HG03378 (cell line): ENCODE results near the gene CTNNB1.

Experiments
- ATAC-seq: cut with Tn5 transposase; IDR thresholded peaks from one replicate; pipeline ENCODE4 v1.9.1; 2021; ENCODE audit warnings: mild to moderate bottlenecking, moderate library complexity; ENCODE audit not compliant: unreplicated experiment

Gene CTNNB1

DNA sequence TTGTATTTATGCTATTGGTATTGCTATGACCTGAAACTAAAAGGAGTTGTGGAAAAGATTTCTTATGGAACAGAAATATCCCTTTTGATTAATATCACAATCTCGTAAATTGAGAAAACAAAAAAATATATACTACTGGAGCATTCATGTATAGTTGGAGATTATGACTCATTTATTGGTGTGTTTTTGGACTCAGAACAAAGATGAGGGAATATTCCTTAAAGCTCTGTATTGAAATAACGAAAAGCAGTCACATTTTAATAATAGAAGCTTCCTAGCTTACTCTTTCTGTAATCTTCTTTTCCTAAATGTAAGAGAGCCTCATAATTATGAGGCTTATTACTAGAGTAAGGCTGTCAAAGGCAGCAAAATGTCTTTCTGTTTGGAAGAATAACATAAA is 14.3 kb downstream of the CTNNB1 start:
- ATAC-seq = no peak

DNA sequence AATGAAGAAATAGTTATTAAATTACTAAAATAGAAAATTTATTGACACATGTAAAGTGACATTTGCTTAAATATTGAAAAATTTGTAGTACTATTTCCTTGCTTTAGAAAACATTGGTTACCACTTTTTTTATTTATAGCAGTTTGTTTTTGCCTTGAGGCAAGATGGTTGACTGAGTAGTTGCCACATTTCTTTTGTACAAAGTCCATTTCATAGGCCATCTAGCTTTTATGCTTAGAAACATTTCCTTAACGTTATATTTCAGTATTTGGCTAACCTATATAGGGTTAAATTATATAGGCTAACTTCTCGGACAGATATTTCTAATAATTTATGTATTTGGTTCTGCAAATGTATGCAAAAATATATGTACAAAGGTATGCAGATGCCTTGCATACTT is 17.1 kb downstream of the CTNNB1 start:
- no peak for ATAC-seq

DNA sequence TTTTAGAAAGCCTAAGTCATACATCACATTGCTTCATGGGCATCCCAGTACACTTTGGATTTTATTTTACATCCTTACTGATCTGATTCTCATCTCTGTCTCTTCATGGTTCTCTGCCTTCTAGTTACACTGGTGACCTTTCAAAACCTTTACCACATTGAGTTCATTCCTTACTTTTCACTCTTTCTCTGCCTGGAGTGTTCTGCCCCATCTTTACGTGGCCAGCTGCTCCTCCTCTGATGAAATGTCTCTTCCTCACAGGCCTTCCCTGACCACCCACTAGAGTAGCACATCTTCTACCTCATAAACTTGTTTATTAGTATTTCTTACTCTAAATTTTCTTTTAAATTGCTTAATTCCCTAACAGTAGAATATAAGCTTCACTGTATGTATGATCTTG is 17.7 kb downstream of the CTNNB1 start:
- no peak for ATAC-seq

DNA sequence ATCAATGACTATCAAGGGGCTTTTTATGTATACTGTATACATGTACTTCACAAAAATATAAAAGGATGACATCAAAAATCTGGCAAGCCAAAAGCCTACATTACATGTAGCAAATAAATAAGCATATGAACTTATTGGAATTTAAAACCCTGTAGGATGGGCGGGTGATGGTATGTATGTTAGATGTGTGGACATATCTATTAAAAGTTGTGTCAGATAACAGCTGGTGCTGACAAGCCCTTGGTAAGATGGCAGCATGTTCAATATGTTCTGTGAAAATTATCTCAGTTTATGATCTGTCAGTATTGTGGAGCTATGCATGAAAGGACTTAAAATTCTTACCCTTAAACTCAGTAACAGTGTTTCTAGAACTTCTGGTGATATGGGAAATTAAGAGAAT is 20.1 kb downstream of the CTNNB1 start:
- no peak for ATAC-seq

DNA sequence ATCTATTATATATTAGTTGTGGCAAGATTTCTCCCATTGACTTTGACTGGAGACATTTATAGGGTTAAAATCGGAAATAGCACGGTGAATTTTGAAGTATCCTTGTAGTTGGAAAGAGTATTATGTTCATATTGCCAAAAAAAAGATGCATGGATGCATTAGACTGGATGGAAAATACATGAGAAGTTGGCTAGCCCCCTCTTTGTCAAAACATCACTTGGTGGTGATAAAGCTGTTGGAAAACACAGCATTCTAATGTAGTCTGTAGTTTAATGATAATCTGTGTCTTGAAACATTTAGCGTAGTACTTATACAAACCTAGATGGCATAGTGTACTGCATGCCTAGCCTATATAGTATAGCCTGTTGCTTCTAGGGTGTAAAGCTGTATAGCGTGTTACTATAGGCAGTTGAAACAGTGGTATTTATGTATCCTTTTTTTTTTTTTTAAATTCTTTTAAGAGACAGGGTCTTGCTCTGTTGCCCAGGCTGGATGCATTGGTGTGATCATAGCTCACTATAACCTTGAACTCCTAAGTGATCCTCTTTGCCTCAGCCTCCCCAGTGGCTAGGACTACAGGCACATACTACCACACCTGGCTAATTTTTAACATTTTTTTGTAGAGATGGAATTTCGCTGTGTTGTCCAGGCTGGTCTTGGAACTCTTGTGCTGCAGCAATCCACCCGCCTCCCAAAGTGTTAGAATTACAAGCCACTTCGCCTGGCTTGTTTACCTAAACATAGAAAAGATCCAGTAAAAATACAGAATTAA is 21.8 kb downstream of the CTNNB1 start:
- no peak for ATAC-seq

DNA sequence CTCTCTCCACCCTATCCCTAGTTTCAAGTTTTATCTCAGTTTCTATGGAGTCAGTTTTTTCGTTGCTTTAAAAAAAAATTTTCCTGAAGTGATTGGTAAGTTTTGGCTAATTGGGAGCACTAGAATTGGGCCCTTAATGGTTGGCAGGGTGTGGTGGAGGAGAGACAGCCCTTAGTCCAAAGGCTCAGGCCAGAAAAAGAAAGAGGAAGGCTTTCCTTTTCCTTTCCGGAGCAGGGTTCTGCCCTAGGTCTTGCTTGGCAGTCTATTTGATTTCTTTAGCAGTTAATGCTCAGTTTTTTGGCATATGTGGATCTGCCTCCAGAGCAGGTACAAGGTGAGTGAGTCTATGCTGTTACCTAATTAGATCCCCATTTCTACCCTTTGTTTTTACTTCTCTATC is 22.7 kb downstream of the CTNNB1 start:
- no peak for ATAC-seq

DNA sequence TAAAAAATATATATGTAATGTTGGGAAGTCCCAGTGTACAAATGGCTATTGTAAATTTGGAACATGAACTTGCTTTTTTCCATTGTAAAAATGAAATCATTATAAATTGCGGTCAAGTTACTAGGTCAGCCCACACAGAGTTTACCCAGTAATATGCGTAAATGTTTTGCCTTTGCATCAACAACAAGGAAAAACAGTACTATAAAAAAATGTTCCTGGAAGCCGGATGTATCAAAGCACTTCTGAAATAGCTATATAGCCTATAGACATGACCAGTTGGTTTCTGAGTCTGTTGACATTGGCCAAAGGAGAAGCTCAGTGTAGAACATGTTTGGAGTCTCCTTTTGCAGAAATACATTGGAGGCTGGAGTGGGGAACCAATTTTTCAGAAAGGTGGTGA is 23.2 kb downstream of the CTNNB1 start:
- no peak for ATAC-seq

DNA sequence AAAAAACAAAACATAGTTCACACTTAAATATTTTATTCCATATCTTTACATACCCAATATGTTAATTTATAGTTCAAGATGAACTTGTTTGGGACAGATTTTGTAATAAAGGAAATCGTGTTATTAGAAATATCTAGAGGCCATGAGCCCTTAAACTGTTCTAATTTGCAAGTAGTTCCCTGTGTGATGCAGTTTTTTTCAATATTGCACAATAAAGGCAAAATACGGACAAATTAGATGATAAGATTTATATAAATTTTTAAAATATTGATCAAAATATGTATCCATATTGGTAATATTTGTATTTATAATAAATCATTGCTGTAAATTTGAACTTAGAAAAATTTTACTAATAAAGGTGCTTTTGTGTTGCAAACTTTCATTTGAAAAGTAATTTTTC is 23.8 kb downstream of the CTNNB1 start:
- no peak for ATAC-seq

DNA sequence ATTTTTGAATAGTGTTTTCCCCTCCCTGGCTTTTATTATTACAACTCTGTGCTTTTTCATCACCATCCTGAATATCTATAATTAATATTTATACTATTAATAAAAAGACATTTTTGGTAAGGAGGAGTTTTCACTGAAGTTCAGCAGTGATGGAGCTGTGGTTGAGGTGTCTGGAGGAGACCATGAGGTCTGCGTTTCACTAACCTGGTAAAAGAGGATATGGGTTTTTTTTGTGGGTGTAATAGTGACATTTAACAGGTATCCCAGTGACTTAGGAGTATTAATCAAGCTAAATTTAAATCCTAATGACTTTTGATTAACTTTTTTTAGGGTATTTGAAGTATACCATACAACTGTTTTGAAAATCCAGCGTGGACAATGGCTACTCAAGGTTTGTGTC is 24.4 kb downstream of the CTNNB1 start:
- ATAC-seq = no peak

- ATAC-seq = no peak
These were observed 25.0 kb downstream of the CTNNB1 start for GRCh38 chr3:41224120-41224806.

DNA sequence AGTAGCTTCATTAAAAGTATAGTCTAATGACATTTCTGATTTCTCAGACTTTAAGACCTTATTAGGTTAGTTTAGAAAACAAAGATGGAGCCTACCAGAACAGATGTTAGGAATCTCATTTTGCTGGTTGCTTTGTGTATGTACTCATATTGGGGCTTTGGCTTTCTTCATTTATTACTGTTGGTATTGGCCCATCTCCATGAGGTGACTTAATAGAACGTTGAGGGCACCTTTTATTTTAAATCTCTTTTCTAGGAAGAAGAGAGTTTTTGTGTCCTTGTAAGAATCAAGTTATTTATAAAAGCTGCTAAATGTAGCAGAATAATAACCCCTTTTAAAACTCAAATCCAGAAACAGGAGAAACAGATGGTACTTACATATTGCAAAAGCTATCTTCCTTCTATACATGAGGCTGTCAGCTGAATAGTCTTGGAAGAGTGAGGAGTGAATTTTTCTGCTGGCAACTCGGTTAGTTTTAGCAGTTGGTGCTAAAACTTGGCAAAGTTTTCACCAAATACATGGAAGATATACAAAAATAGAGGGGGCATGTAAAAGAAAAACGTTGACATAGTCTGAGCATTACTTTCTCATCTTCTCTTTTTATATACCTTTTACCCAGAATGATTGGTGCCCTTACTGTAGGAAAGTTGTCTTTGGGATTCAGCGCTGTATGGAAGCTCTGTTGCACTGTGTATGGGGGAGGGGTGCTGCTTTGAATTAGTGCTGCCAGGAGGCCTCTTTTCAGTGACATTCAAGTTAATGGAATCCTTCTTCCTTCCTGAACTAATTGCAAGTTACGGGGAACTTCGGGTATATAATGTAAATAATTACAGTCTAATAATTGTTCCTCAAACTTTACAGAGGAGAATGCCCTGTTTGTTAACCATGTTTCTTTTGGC is 35.8 kb downstream of the CTNNB1 start:
- no peak for ATAC-seq

DNA sequence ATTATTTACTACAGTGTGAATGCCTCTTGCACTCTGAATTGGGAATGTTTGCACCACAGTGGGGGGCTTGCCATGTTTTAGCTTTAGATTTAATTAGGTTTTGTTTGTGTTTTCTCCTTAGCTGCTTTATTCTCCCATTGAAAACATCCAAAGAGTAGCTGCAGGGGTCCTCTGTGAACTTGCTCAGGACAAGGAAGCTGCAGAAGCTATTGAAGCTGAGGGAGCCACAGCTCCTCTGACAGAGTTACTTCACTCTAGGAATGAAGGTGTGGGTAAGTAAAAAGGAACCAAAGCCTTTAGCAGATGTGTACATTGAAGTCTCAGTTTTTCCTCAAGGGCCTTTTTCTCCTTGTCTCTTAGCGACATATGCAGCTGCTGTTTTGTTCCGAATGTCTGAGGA is 36.9 kb downstream of the CTNNB1 start:
- no peak for ATAC-seq

- no peak for ATAC-seq
These were observed 38.6 kb downstream of the CTNNB1 start for GRCh38 chr3:41237907-41238306.

DNA sequence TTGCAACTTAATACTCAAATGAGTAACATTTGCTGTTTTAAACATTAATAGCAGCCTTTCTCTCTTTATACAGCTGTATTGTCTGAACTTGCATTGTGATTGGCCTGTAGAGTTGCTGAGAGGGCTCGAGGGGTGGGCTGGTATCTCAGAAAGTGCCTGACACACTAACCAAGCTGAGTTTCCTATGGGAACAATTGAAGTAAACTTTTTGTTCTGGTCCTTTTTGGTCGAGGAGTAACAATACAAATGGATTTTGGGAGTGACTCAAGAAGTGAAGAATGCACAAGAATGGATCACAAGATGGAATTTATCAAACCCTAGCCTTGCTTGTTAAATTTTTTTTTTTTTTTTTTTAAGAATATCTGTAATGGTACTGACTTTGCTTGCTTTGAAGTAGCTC is 40.3 kb downstream of the CTNNB1 start:
- no peak for ATAC-seq

GRCh38 chr3:41241161-41241560 is 41.9 kb downstream of the CTNNB1 start:
- no peak for ATAC-seq

DNA sequence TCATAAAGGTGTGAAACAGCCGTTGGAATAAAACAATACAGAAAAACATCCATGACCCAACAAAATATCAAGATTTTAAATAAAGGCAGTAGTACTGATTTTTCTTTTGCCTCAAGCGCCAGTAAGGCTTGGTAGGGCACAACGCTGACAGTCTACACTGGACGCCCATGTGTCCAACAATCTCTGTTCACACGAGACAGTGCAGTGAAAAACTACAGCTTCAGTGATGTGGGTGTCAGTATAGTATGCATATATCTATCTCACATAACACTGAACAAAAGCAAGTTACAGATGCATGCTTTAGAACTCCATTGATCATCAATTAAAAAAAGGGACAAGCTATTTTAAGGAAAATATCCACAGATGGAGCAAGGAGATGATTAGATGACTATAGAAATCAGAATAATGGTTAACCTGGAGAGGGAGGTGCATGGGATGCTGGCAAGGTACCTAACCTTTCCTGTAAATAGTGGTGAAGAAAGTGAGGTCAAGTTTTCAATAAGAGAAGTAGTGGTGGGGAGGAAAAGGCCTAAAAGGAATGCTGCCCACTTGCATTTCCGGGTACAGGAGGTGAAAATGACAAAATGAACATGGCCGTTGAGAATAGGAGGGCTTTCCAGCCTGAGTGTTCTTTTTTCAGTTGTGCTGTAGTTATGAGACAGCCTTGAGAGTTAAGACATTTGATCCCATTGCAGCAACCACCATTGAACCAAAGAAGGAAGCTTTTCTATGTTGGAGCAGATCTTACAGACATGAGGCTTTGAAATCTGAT is 42.7 kb downstream of the CTNNB1 start:
- ATAC-seq = no peak

- no peak for ATAC-seq
These were observed 43.9 kb downstream of the CTNNB1 start for GRCh38 chr3:41243183-41243582.

DNA sequence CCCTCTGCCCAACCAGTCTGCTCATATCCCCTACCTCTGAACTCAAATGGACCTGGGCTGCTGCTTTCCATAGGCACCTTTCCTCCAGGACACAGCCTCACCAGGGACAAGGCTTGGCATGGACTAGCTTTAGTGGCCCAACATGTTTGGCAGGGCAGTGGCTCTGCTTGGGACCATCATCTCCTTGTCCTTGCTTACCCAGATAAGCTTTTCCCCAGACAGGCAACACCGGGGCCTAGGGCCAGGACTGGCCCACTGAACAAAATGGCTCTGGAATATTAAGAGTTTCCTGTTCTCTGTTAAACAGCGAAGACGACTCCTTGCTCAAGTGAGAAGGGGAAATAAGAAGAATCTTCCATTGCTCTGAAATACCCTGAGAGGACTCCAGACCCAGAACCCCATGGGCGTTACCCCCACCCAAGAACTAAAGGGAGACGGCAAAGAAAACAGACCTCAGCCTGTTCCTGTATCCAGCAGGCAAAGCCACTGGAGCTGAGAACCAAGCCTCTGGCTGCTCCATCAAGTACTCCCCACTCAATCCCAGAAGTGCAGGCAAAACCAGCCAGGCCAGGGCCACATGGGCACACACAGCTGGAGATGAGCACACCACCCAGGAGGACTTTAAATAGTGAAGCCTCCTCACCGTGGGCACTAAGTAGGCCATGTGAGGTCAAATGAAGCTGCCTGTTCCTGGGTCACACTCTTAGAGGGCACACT is 45.5 kb downstream of the CTNNB1 start:
- no peak for ATAC-seq

- ATAC-seq = no peak
These were observed 48.0 kb downstream of the CTNNB1 start for GRCh38 chr3:41247055-41248004.
